Measurements from ENCODE around the gene ANKRD50. TPM values are rescaled to one million over a fixed set of nuclear protein-coding genes. Genes with fewer than 3 reads are reported as not detected.

The ANKRD50 gene
- total and polyA plus RNA-seq, 2 of the 13 experiments (the other 11 are each of a cell fraction or from before 2014, with no cell fraction given): 2.4 to 4.4 TPM

DNA sequence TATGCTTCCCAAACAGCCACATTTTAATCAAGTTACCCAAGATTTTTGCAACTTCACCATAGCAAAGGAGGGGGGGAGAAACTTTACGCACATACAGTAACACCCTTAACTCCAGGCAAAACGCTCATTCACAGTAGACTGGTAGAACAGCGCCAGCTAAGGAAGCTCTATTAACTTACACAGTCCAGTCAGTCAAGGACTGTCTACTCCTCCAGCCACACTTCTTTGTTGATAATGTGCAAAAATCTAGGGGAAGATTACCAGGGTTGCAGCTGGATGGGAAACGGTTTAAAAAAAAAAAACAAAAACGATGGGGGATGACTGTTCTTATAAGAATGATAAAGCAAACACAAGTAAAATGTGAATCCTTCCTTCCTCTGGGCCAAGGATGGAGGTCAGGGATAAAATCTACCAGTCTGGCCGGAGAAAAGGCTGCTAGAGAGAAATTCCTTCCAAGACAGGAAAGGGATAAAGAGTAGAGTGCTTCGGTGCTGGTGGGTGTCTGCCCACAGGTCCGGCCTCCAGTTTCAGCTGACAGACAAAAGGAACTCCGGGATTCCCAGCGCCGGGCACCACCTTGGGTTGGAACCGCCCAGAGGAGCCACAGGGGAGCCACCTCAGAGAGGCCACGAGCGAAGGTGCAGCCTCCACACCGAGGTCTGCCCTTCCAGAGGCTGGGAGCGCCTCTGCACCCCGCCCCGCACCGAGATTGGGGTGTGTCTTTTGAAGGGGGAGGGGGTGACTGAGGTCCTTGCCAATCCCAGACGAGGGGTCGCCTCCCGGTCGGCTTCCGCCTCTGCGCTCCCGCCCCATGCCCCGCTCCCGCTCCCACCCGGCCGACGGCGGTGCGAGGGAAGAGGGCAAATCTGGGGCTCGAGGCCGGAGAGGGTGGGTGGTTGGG, 811 bp downstream of the ANKRD50 start (continued):
- TF ChIP-seq, protein P1, sequence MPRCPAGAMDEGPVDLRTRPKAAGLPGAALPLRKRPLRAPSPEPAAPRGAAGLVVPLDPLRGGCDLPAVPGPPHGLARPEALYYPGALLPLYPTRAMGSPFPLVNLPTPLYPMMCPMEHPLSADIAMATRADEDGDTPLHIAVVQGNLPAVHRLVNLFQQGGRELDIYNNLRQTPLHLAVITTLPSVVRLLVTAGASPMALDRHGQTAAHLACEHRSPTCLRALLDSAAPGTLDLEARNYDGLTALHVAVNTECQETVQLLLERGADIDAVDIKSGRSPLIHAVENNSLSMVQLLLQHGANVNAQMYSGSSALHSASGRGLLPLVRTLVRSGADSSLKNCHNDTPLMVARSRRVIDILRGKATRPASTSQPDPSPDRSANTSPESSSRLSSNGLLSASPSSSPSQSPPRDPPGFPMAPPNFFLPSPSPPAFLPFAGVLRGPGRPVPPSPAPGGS (CRISPR knock-in tag; IDR thresholded peaks at IDR 0.05): no peak
- TF ChIP-seq, protein P2, sequence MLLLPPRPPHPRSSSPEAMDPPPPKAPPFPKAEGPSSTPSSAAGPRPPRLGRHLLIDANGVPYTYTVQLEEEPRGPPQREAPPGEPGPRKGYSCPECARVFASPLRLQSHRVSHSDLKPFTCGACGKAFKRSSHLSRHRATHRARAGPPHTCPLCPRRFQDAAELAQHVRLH (CRISPR knock-in tag; IDR thresholded peaks at IDR 0.05; ENCODE audit: borderline replicate concordance, low read depth): no peak
- TF ChIP-seq ZNF652 (CRISPR knock-in tag; IDR thresholded peaks at IDR 0.05; ENCODE audit: borderline replicate concordance, low read depth): no peak
- TF ChIP-seq, protein P3, sequence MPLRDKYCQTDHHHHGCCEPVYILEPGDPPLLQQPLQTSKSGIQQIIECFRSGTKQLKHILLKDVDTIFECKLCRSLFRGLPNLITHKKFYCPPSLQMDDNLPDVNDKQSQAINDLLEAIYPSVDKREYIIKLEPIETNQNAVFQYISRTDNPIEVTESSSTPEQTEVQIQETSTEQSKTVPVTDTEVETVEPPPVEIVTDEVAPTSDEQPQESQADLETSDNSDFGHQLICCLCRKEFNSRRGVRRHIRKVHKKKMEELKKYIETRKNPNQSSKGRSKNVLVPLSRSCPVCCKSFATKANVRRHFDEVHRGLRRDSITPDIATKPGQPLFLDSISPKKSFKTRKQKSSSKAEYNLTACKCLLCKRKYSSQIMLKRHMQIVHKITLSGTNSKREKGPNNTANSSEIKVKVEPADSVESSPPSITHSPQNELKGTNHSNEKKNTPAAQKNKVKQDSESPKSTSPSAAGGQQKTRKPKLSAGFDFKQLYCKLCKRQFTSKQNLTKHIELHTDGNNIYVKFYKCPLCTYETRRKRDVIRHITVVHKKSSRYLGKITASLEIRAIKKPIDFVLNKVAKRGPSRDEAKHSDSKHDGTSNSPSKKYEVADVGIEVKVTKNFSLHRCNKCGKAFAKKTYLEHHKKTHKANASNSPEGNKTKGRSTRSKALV (CRISPR knock-in tag; IDR thresholded peaks at IDR 0.05): peak; percentile 25; the same call in 1 of the 2 replicates
- no peak; the same call in 1 of the 2 replicates for TF ChIP-seq ZNF274 (CRISPR knock-in tag; IDR thresholded peaks at IDR 0.05)
- no peak for TF ChIP-seq ZNF343 (CRISPR knock-in tag; IDR thresholded peaks at IDR 0.05)
- TF ChIP-seq, protein P4, sequence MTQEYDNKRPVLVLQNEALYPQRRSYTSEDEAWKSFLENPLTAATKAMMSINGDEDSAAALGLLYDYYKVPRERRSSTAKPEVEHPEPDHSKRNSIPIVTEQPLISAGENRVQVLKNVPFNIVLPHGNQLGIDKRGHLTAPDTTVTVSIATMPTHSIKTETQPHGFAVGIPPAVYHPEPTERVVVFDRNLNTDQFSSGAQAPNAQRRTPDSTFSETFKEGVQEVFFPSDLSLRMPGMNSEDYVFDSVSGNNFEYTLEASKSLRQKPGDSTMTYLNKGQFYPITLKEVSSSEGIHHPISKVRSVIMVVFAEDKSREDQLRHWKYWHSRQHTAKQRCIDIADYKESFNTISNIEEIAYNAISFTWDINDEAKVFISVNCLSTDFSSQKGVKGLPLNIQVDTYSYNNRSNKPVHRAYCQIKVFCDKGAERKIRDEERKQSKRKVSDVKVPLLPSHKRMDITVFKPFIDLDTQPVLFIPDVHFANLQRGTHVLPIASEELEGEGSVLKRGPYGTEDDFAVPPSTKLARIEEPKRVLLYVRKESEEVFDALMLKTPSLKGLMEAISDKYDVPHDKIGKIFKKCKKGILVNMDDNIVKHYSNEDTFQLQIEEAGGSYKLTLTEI (CRISPR knock-in tag; conservative IDR thresholded peaks at IDR 0.05): no peak
- TF ChIP-seq, protein P5, sequence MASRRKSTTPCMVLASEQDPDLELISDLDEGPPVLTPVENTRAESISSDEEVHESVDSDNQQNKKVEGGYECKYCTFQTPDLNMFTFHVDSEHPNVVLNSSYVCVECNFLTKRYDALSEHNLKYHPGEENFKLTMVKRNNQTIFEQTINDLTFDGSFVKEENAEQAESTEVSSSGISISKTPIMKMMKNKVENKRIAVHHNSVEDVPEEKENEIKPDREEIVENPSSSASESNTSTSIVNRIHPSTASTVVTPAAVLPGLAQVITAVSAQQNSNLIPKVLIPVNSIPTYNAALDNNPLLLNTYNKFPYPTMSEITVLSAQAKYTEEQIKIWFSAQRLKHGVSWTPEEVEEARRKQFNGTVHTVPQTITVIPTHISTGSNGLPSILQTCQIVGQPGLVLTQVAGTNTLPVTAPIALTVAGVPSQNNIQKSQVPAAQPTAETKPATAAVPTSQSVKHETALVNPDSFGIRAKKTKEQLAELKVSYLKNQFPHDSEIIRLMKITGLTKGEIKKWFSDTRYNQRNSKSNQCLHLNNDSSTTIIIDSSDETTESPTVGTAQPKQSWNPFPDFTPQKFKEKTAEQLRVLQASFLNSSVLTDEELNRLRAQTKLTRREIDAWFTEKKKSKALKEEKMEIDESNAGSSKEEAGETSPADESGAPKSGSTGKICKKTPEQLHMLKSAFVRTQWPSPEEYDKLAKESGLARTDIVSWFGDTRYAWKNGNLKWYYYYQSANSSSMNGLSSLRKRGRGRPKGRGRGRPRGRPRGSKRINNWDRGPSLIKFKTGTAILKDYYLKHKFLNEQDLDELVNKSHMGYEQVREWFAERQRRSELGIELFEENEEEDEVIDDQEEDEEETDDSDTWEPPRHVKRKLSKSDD (CRISPR knock-in tag; IDR thresholded peaks at IDR 0.05; ENCODE audit: low read depth): no peak
- no peak for TF ChIP-seq CHCHD3 (CRISPR knock-in tag; IDR thresholded peaks at IDR 0.05)
- TF ChIP-seq SMARCC2 (IDR thresholded peaks at IDR 0.05): no peak
- TF ChIP-seq, protein P6, sequence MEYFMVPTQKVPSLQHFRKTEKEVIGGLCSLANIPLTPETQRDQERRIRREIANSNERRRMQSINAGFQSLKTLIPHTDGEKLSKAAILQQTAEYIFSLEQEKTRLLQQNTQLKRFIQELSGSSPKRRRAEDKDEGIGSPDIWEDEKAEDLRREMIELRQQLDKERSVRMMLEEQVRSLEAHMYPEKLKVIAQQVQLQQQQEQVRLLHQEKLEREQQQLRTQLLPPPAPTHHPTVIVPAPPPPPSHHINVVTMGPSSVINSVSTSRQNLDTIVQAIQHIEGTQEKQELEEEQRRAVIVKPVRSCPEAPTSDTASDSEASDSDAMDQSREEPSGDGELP (IDR thresholded peaks at IDR 0.05; ENCODE audit: borderline replicate concordance, low read depth): no peak
- TF ChIP-seq, protein P7, sequence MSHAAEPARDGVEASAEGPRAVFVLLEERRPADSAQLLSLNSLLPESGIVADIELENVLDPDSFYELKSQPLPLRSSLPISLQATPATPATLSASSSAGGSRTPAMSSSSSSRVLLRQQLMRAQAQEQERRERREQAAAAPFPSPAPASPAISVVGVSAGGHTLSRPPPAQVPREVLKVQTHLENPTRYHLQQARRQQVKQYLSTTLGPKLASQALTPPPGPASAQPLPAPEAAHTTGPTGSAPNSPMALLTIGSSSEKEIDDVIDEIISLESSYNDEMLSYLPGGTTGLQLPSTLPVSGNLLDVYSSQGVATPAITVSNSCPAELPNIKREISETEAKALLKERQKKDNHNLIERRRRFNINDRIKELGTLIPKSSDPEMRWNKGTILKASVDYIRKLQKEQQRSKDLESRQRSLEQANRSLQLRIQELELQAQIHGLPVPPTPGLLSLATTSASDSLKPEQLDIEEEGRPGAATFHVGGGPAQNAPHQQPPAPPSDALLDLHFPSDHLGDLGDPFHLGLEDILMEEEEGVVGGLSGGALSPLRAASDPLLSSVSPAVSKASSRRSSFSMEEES (CRISPR knock-in tag; IDR thresholded peaks at IDR 0.05): no peak
- TF ChIP-seq ZNF607 (CRISPR knock-in tag; IDR thresholded peaks at IDR 0.05; ENCODE audit: borderline replicate concordance): no peak
- 0 out of 2 replicates have a peak, but pooled peaks have one; percentile 21 for TF ChIP-seq GATAD2A (CRISPR knock-in tag; IDR thresholded peaks at IDR 0.05)
- 0 out of 2 replicates have a peak, but pooled peaks have one; percentile 15 for TF ChIP-seq ZNF160 (CRISPR knock-in tag; IDR thresholded peaks at IDR 0.05)
- no peak for TF ChIP-seq CCDC6 (CRISPR knock-in tag; IDR thresholded peaks at IDR 0.05)
- TF ChIP-seq PLRG1 (conservative IDR thresholded peaks at IDR 0.05): no peak
- 0 out of 2 replicates have a peak, but pooled peaks have one; percentile 22 for TF ChIP-seq GFI1 (CRISPR knock-in tag; IDR thresholded peaks at IDR 0.05; ENCODE audit: borderline replicate concordance)
